ENCODE results near the gene PGS1.

GRCh38 chr17:78429618-78429995, 51.2 kb downstream of the PGS1 start:
- no peak for TF ChIP-seq RAD21 (IDR thresholded peaks at IDR 0.05 in 1 of 2, conservative IDR thresholded peaks at IDR 0.05 in 1 of 2; ENCODE audit: low read depth in 2 of 2, low read length in 2 of 2)
- TF ChIP-seq, protein P1, sequence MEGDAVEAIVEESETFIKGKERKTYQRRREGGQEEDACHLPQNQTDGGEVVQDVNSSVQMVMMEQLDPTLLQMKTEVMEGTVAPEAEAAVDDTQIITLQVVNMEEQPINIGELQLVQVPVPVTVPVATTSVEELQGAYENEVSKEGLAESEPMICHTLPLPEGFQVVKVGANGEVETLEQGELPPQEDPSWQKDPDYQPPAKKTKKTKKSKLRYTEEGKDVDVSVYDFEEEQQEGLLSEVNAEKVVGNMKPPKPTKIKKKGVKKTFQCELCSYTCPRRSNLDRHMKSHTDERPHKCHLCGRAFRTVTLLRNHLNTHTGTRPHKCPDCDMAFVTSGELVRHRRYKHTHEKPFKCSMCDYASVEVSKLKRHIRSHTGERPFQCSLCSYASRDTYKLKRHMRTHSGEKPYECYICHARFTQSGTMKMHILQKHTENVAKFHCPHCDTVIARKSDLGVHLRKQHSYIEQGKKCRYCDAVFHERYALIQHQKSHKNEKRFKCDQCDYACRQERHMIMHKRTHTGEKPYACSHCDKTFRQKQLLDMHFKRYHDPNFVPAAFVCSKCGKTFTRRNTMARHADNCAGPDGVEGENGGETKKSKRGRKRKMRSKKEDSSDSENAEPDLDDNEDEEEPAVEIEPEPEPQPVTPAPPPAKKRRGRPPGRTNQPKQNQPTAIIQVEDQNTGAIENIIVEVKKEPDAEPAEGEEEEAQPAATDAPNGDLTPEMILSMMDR (IDR thresholded peaks at IDR 0.05; ENCODE audit: control extremely low read depth in 1 of 3, insufficient read depth in 1 of 3, low read depth in 1 of 3, low read length in 3 of 3) = no peak
- no peak for TF ChIP-seq USF2 (IDR thresholded peaks at IDR 0.05; ENCODE audit: low read length)
- TF ChIP-seq POLR2AphosphoS5 (IDR thresholded peaks at IDR 0.05; ENCODE audit: low read depth, low read length) = no peak
